ENCODE measurements around the gene MAPK8IP3. TPM values are rescaled to one million over a fixed set of nuclear protein-coding genes. Genes with fewer than 3 reads are reported as not detected.
A peak's percentile ranks its signal among the peaks of the same experiment; 100 is the strongest.

MAPK8IP3 gene
- total and polyA plus RNA-seq, 9 of the 15 experiments (the other 6 are each of a cell fraction or from before 2014, with no cell fraction given), result 0.17 to 58.7 (median 16.7) TPM

- no peak for TF ChIP-seq PATZ1 (CRISPR knock-in tag; IDR thresholded peaks at IDR 0.05; ENCODE audit: borderline replicate concordance)
- TF ChIP-seq NRF1 (conservative IDR thresholded peaks at IDR 0.05 in 1 of 2, IDR thresholded peaks at IDR 0.05 in 1 of 2), result peak; percentile 78 to 83
- TF ChIP-seq MNT (conservative IDR thresholded peaks at IDR 0.05), result no peak
- no peak for TF ChIP-seq TFE3 (CRISPR knock-in tag; IDR thresholded peaks at IDR 0.05)
- TF ChIP-seq E2F5 (CRISPR knock-in tag; IDR thresholded peaks at IDR 0.05), result no peak
- no peak for TF ChIP-seq GABPB2 (CRISPR knock-in tag; conservative IDR thresholded peaks at IDR 0.05)
- peak; percentile 26 for TF ChIP-seq HMGN3 (IDR thresholded peaks at IDR 0.05; ENCODE audit: borderline replicate concordance, extremely low read depth, insufficient read length, low read depth, low read length)
- TF ChIP-seq MYC (IDR thresholded peaks at IDR 0.05; ENCODE audit: low read depth, low read length), result 0 out of 2 replicates have a peak, but pooled peaks have one; percentile 3
- no peak for TF ChIP-seq MYC (CRISPR knock-in tag; IDR thresholded peaks at IDR 0.05; ENCODE audit: borderline replicate concordance, low read depth)
- TF ChIP-seq ZNF23 (CRISPR knock-in tag; IDR thresholded peaks at IDR 0.05), result no peak
- no peak for TF ChIP-seq ZNF274 (IDR thresholded peaks at IDR 0.05; ENCODE audit: borderline replicate concordance, low read depth, low read length)
- no peak for TF ChIP-seq YY1 (IDR thresholded peaks at IDR 0.05; ENCODE audit: borderline replicate concordance in 1 of 3, control insufficient read depth in 1 of 3, extremely low read depth in 1 of 3, insufficient read depth in 3 of 3, insufficient read length in 1 of 3, insufficient replicate concordance in 2 of 3, low read depth in 1 of 3, low read length in 2 of 3)
- no peak for TF ChIP-seq ZNF764 (CRISPR knock-in tag; IDR thresholded peaks at IDR 0.05; ENCODE audit: low read depth)
- no peak for TF ChIP-seq ATF7 (IDR thresholded peaks at IDR 0.05)
- peak; percentile 11 for TF ChIP-seq ZNF740 (CRISPR knock-in tag; IDR thresholded peaks at IDR 0.05)
- no peak for TF ChIP-seq ZNF740 (tag; IDR thresholded peaks at IDR 0.05)
- no peak for TF ChIP-seq KAT8 (IDR thresholded peaks at IDR 0.05; ENCODE audit: low read depth)
- TF ChIP-seq XRCC3 (IDR thresholded peaks at IDR 0.05), result no peak
- no peak for TF ChIP-seq ZKSCAN3 (CRISPR knock-in tag; IDR thresholded peaks at IDR 0.05)
Measured at GRCh38 chr16:1772362-1772907, 66.4 kb downstream of the MAPK8IP3 start, which contains the start of gene EME2 (continued).
